ENCODE data around the gene FZD4. TPM values are rescaled to one million over a fixed set of nuclear protein-coding genes. Genes with fewer than 3 reads are reported as not detected.
A peak's percentile ranks its signal among the peaks of the same experiment; 100 is the strongest.

FZD4 gene
- total RNA-seq, 1 donor from 2014 or later, result 4.7 TPM

DNA sequence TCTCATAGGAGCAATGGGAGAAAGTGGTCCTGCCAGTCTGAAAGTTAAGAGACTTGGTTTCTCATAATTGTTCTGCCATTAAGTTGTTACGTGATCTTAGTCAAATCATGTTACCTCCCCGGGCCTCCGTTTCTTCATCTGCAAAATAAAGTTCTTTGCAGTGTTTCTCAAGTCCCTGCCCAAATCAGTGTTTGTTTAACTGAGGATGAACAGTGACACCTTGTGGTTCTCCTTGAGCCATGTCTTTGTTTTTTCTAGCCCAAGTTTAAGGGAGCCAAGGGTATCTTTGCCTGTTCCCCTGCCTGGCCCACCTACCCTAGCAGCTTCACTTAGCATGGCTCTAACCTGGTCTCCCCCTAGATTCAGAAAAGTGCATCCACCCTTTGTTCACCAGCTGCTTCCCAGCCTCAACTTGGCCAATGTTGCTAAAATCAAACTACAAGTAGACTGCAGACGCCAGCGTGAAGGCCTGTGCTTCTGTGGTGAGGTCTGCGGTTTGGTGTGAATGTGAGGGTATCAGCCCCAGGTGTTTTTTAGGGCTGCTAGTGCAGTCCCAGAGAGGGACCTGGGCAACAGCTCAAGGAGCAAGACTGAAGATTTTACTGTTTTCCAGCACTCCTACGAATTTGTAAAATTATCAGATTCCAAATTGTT is 35.5 kb downstream of the FZD4 start:
- H3K4me3 ChIP-seq (ENCODE audit: insufficient read depth, low read depth, low read length), result no peak overlapping the region
- H3K27ac Mint-ChIP-seq (ENCODE audit: unreplicated experiment), result peak overlapping the region; percentile 85
- H3K4me1 Mint-ChIP-seq (ENCODE audit: low read depth, unreplicated experiment), result peaks cover 36% of the 10 kb centered on the region
- peak overlapping the region; percentile 62 for H2AFZ ChIP-seq (ENCODE audit: low read depth, low read length)
- no peak overlapping the region for H3K4me3 Mint-ChIP-seq (ENCODE audit: unreplicated experiment)
- no peaks in the 10 kb centered on the region for H4K20me1 ChIP-seq (ENCODE audit: insufficient read depth, low read length)
- H3K27me3 Mint-ChIP-seq (ENCODE audit: low read depth, unreplicated experiment), result no peaks in the 10 kb centered on the region
- no peaks in the 10 kb centered on the region for H3K79me2 ChIP-seq (ENCODE audit: insufficient read depth, low read length)
- H3K9me3 Mint-ChIP-seq (ENCODE audit: unreplicated experiment), result no peaks in the 10 kb centered on the region
- H3K4me1 ChIP-seq (ENCODE audit: insufficient read depth, low read length), result peaks cover 35% of the 10 kb centered on the region
- peak; percentile 74 for DNase-seq (ENCODE audit: low read depth)
- no peaks in the 10 kb centered on the region for H3K9me3 ChIP-seq (ENCODE audit: insufficient read depth, low read depth, low read length)
- H3K27me3 ChIP-seq (ENCODE audit: insufficient read depth, low read length), result no peaks in the 10 kb centered on the region
- no peaks in the 10 kb centered on the region for H3K36me3 ChIP-seq (ENCODE audit: insufficient read depth, low read length)
- peak; percentile 96 for FAIRE-seq
- H3K4me2 ChIP-seq (ENCODE audit: low read length), result peak overlapping the region; percentile 62
- no peak for TF ChIP-seq EZH2 (IDR thresholded peaks at IDR 0.05; ENCODE audit: insufficient read depth, low read length)
- TF ChIP-seq, protein P1, sequence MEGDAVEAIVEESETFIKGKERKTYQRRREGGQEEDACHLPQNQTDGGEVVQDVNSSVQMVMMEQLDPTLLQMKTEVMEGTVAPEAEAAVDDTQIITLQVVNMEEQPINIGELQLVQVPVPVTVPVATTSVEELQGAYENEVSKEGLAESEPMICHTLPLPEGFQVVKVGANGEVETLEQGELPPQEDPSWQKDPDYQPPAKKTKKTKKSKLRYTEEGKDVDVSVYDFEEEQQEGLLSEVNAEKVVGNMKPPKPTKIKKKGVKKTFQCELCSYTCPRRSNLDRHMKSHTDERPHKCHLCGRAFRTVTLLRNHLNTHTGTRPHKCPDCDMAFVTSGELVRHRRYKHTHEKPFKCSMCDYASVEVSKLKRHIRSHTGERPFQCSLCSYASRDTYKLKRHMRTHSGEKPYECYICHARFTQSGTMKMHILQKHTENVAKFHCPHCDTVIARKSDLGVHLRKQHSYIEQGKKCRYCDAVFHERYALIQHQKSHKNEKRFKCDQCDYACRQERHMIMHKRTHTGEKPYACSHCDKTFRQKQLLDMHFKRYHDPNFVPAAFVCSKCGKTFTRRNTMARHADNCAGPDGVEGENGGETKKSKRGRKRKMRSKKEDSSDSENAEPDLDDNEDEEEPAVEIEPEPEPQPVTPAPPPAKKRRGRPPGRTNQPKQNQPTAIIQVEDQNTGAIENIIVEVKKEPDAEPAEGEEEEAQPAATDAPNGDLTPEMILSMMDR (IDR thresholded peaks at IDR 0.05; ENCODE audit: insufficient read depth, low read depth, low read length), result peak; percentile 77
- peak overlapping the region; percentile 81 for H3K27ac ChIP-seq (ENCODE audit: low read depth, low read length)
- H3K36me3 Mint-ChIP-seq (ENCODE audit: low read depth, unreplicated experiment), result no peaks in the 10 kb centered on the region
- peak overlapping the region; percentile 66 for H3K9ac ChIP-seq (ENCODE audit: low read length)

DNA sequence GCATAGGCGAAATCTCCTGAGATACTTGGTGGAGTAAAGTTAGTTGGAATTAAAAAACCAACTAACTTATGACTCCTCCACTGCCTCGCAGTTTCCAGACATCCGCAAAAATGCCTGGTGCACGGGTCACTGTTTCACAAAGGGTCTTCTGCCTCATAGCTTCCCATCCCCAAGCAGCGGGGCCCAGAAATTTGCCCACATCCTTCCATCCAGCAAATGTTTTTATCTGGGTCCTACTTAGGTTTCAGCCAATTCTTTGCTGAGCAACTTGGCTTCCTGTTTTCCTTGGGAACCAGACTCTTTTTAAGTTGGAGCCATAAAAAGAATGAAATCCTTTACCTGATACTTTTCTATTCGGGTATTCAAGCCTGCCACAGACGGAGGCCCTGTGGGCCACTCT is 36.2 kb downstream of the FZD4 start:
- Histone ChIP-seq H4K20me1 (ENCODE audit: insufficient read depth, low read length) (no peaks in the 10 kb centered on the region), H3K36me3 (ENCODE audit: insufficient read depth, low read length) (no peaks in the 10 kb centered on the region), H2AFZ (ENCODE audit: low read depth, low read length) (peak overlapping the region; percentile 62), H3K27ac (ENCODE audit: low read depth, low read length) (peak overlapping the region; percentile 81), H3K4me1 (ENCODE audit: insufficient read depth, low read length) (peaks cover 34% of the 10 kb centered on the region), H3K27me3 (ENCODE audit: insufficient read depth, low read length) (no peaks in the 10 kb centered on the region), H3K4me3 (ENCODE audit: insufficient read depth, low read depth, low read length) (no peak overlapping the region), H3K4me2 (ENCODE audit: low read length) (peak overlapping the region; percentile 62), H3K79me2 (ENCODE audit: insufficient read depth, low read length) (no peaks in the 10 kb centered on the region), H3K9me3 (ENCODE audit: insufficient read depth, low read depth, low read length) (no peaks in the 10 kb centered on the region), H3K9ac (ENCODE audit: low read length) (peak overlapping the region; percentile 66)
- H3K27ac Mint-ChIP-seq (ENCODE audit: unreplicated experiment), result peak overlapping the region; percentile 85
- DNase-seq (ENCODE audit: low read depth), result peak; percentile 76
- H3K9me3 Mint-ChIP-seq (ENCODE audit: unreplicated experiment), result no peaks in the 10 kb centered on the region
- FAIRE-seq, result no peak
- no peak overlapping the region for H3K4me3 Mint-ChIP-seq (ENCODE audit: unreplicated experiment)
- H3K36me3 Mint-ChIP-seq (ENCODE audit: low read depth, unreplicated experiment), result no peaks in the 10 kb centered on the region
- no peaks in the 10 kb centered on the region for H3K27me3 Mint-ChIP-seq (ENCODE audit: low read depth, unreplicated experiment)
- TF ChIP-seq, protein P1 (IDR thresholded peaks at IDR 0.05; ENCODE audit: insufficient read depth, low read depth, low read length), result no peak
- no peak for TF ChIP-seq EZH2 (IDR thresholded peaks at IDR 0.05; ENCODE audit: insufficient read depth, low read length)
- peaks cover 30% of the 10 kb centered on the region for H3K4me1 Mint-ChIP-seq (ENCODE audit: low read depth, unreplicated experiment)

DNA sequence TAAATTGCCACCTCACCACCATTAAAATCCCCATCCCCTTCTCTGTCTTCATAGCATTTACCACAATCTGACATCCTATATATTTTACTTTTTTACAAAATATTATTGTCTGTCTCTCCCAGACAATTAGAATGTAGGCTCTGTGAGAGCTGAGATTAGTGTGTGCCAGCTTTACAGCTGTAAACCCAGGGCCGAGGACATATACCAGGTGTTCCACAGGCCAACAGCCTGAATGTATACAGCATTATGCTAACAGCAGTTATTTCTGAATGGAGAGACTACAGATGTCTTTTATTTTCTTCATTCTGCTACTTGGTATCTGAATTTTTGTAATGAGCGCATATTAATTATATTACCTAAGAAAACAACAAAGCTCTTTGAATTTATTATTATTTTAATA is 36.7 kb downstream of the FZD4 start:
- Mint-ChIP-seq H3K4me1 (ENCODE audit: low read depth, unreplicated experiment) (peaks cover 27% of the 10 kb centered on the region), H3K27me3 (ENCODE audit: low read depth, unreplicated experiment) (no peaks in the 10 kb centered on the region), H3K4me3 (ENCODE audit: unreplicated experiment) (no peak overlapping the region), H3K27ac (ENCODE audit: unreplicated experiment) (peak overlapping the region; percentile 85), H3K9me3 (ENCODE audit: unreplicated experiment) (peaks cover 2% of the 10 kb centered on the region), H3K36me3 (ENCODE audit: low read depth, unreplicated experiment) (peaks cover 2% of the 10 kb centered on the region)
- FAIRE-seq (no peak), DNase-seq (ENCODE audit: low read depth) (no peak)
- Histone ChIP-seq H3K9ac (ENCODE audit: low read length) (no peak overlapping the region), H3K36me3 (ENCODE audit: insufficient read depth, low read length) (no peaks in the 10 kb centered on the region), H3K4me3 (ENCODE audit: insufficient read depth, low read depth, low read length) (no peak overlapping the region), H3K4me2 (ENCODE audit: low read length) (no peak overlapping the region), H3K27me3 (ENCODE audit: insufficient read depth, low read length) (no peaks in the 10 kb centered on the region), H3K4me1 (ENCODE audit: insufficient read depth, low read length) (peaks cover 34% of the 10 kb centered on the region), H3K9me3 (ENCODE audit: insufficient read depth, low read depth, low read length) (no peaks in the 10 kb centered on the region), H4K20me1 (ENCODE audit: insufficient read depth, low read length) (no peaks in the 10 kb centered on the region), H3K27ac (ENCODE audit: low read depth, low read length) (peak overlapping the region; percentile 81), H2AFZ (ENCODE audit: low read depth, low read length) (no peak overlapping the region), H3K79me2 (ENCODE audit: insufficient read depth, low read length) (no peaks in the 10 kb centered on the region)
- TF ChIP-seq, protein P1 (IDR thresholded peaks at IDR 0.05; ENCODE audit: insufficient read depth, low read depth, low read length), result no peak
- TF ChIP-seq EZH2 (IDR thresholded peaks at IDR 0.05; ENCODE audit: insufficient read depth, low read length), result no peak
